Stimulated activated naive CD4-positive, alpha-beta T cell (primary cell): ENCODE data around the gene CD28.

Experiments used
- DNase-seq, 6 experiments: peaks; one replicate each; lab custom pipeline; 2025; lab: John Stamatoyannopoulos, UW

CD28 gene

DNA sequence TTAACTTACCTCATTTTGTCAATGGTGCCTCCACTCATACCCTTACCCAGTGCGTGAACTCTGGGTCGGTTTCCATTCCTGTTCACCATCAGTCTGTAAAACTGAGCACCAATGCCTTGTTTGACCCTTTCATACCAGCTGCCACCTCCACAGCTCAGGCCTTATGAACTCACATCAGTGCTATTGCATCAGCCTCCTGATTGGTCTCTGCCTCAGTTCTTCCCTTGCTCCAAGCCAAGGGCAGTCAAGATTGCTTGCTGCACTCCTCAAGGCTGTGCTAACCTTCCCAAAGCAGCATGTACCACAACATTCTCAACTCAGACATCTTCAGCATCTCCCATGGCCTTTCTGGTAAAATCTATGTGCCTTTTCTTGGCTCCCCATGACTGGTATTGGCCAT is 9.3 kb downstream of the CD28 start:
- DNase-seq, result no peak

DNA sequence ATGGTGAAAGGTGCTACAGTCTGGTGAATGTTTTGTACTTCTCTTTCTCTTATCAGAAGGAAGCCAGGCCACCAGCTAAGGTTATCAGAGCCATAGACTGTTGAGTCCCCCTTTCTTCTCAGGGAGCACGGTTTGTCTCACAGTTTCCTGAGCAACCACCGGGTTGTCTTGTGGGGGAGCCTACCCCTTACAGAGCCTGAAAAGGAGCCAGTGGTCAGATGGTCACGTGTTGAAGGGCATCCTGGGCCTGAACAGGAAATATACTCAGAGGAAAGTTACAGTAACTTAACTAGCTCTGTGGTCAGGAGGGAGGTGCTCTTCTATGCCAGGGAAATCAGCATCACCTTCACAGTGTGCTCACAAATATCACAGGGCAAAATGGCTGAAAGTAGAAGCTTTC is 11.6 kb downstream of the CD28 start:
- peak; percentile 15 to 58 (median 30) for DNase-seq

DNA sequence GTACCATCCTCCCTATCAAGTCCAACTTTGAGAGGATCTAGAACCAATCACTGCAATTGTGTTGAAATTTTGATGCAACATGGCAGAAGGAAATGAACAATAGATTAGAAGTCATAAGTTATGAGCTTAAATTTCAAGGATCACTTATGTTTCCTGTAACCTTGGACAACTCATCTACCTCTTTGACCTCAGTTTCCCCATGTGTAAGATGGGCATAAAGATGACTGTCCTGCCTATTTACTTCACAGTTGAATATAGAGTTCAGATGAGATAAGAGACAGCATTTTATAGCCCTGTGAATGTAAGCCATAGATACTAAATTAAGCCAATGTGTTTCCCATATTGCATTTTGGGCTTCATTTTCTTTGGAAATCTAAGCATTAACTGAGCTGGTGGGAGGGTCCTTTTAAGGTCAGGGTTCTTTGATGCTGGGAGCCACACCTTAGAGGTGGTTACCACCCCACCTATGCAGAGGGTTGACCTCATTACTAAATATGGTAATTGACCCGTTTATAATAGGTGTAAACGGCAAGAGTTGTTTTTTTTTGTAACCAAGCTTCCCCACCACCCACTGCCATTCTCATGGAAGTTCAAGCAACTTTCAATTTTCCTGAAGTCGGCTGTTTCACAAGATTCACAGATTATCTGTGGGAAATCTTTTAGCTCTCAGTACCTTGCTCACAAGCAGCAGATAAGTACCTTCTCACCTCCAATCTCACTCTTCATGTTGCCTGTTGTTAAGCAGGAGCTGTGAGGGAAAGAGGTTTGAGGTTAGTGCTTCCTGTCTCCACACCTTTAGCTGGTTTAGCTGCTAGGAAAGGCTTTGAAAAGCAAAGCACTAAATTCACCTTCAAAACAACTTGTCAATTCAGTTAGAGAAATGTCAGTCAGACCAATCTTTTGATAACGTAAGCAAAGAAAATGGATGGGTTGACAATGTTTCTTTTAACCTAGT is 13.3 kb downstream of the CD28 start:
- peak; percentile 8 to 84 (median 57) for DNase-seq

DNA sequence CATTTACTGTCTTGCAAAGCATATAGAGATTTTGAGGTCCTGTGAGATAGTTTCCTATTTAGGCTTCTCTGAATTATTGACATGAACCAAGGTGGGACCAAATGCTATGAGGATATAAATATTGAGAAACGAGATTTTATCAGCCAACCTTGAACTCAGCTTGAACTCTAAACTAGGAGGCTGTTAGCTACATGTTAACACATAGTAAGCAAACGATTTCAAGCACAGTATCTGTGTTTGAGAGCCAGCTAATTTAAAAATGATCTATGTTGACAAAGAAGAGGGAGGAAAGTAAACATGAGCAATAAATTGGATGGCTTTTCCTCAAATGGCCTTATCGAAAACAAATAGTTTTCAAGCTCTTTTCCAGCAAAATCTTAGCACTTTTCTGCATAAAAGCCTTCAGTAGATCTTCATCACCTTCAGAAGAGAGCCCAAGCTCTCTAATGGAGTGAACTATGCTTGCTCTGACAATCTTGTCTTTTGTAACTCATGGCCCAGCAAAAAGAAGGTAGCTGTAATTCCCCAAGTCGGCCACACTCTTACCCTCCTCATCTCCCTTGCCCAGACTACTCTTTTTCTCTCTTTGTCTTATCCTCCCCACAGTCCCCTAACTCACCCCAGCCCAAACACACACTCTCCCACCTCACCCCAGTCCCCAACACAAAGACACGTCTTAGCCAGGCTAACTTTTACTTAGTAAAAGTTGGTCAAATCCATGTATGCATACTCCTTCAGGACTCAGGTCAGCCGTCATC is 14.7 kb downstream of the CD28 start:
- DNase-seq, result no peak

DNA sequence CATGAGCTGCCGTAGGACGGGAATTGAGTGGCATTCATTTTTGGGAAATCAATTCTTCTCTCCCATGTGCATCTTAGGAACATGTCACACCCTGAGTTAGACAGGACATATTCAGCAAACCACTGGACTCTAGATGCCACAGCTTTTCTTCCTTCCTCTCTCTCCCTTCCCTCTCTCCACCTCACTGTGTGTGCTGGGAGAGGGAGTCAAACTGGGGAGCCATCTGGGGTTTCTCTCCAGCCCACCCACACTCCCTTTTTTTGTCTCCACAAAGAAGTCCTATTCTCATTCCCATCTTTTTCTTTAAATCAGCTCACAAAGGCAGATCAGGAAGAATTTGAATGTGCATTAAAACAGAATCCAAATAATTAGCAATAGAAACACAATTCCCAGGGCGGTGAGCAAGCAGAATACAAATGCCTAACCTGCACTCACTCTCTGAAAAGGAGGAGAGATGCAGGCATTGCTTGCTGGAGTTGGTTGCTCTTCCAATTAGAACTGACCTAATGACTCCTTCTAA is 15.4 kb downstream of the CD28 start:
- DNase-seq, result no peak

DNA sequence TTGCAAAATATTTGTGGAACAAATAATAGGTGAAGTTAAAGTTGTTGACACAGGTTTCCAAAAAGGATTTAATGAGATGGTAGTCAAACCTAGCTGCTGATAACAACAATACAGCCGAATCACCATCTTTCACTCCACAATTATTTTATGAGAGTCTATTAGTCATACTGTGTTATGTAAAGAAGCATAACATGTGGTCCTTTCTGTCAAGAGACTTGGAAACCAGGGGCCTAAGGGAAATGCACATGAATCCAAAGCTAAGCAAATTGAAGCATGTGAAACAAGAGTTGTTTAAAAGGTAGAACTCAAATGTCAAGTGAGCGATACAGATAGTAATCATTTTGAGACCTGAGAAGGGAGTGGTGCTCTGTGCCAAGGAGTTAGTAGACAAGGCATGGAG is 16.0 kb downstream of the CD28 start:
- no peak for DNase-seq

DNA sequence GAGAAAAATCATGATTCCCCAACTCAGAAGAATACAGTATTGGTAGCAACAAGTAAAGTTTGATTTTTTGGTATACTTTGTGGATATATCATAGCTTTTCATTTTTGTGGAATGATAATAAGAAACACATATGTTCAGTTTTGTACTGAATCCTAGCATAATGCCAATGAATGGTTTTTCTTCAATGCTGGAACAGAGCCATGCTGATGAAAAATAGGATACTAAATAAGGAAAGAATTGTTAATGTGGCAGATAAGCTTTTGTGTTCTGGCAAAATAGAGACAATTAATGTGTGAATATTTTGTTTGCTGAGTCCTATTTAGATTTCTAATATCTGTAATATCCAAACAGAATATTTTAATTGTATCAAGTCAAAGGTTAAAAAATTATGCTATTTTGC is 21.9 kb downstream of the CD28 start:
- no peak for DNase-seq

DNA sequence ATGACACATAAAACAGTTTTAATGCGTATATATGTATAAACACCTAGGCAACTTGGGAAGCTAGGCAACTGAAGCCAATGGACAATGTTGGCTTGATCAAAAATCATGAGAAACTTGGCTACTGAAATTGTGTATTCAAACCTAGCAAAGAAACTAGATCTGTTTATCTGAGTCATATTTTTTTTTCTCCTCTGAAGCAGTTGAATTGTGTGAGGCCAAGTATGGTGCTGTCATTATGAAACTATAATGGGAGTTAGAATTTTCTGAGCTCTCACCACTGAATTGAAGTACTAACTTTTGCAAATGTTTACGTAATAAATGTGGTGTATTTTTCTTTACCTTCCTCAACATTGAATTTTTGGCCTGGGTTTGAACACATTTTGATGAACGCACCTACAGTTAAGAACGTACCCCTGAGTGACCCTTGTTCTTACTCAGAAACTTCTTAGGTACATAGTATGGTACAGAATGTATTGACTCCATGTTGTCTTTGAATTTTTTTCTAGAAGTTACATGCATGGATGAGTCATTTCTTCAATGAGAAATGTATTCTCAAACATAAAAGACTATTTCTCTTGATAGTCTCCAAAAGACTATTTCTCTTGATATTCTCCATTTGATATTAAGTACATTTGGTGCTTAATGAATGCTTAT is 23.8 kb downstream of the CD28 start:
- DNase-seq, result no peak

DNA sequence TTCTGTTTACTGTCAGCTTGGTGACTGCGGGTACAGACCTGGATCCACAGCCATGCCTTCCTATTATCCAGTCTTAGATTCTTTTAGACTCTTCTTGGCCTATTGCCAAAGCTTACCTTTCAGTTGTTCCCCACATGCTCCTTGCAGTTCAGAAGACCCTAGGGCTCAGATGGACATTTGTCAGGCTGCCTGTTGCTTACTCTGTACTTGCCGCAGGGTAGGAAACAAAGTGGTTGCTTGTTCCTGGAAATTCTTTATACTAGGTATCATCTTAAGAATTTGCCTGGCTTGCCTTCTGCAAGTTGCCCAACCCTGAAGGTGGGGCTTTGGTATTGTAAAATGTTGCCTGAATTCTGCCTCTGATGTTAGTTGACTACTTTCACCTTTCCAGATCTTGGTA is 24.4 kb downstream of the CD28 start:
- no peak for DNase-seq

DNA sequence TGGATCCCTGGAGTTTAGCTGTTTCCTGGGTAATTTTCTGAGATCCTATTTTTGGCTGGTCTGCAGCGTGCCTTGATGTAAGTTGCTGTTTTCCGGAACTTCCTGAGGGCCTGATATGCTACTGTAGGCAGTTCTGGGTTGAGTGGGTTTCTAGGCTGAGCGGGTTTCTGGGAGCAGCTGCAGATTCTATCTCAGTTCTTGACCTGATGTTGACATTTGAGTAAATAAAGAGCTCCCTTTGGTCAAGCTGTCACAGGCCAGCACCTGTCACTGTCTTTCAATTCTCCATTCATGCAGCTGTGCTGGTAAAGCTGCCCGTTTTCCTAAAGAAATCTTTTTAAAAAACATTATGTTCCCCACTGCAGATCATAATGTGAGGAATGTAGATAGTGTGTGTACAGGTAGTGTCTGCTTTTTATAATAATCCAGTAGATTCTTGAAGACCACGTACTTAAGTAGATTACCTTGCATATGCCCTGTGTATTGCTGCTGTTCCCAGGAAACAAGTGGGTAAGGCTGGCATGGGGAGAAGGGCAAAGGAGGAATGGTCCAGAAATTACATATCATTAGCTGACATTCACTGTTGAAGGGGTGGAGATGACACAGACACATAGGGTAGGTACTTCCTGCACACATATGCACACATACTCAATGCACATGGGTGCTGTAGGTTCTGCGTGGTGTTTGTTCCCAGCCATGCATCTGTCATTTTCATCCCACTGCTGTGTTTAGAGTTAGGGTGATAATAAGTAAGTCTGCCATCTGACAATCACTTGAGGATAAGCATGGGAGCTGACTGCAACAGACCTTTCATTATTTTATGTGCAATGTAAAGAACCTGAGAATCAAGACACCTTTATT is 25.9 kb downstream of the CD28 start:
- no peak for DNase-seq

DNA sequence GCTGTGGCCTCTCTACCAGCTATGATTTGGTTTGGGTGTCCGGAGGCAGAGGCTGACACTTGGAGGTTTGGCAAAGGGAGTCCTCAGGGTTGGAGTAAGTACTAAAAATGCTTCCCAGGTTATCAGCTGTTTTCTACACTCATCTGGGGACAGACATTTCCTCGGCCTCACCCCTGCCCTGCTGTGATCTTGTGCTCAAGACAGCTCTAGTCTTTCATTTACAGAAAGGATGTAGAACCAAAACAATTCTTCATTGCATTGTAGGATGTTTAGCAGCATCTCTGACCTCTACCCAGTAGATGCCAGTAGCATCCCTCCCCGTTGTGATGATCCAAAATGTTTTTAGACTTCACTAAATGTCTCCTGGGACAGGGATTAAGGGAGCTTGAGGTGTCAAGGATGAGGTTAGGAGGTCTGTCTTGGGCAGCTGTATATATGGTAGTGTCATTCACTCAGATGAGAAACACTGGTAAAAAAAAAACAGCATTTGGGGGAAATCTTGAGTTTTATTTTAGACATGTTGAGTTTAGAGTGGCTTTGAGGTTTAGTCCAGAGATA is 26.6 kb downstream of the CD28 start:
- DNase-seq, result peak in 1 of 6 experiments; percentile 25

DNA sequence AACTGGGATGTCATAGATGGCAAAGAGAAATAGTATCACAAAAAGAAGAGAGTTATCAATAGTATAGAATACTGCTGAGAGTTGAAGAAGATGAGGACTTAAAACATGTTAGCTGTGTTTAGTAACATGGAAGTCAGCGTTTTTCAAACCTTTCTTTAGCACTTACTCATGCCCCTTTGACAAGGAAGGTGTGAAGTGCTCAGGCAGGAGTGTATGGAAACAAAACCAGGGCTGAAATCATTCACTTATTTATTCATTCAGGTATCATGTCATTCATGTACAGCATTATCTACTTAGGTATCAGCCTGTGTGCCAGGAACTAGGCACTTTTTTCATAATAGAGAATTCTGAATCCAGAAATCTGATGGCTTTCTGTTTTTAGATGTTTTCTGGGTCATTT is 27.2 kb downstream of the CD28 start:
- no peak for DNase-seq

DNA sequence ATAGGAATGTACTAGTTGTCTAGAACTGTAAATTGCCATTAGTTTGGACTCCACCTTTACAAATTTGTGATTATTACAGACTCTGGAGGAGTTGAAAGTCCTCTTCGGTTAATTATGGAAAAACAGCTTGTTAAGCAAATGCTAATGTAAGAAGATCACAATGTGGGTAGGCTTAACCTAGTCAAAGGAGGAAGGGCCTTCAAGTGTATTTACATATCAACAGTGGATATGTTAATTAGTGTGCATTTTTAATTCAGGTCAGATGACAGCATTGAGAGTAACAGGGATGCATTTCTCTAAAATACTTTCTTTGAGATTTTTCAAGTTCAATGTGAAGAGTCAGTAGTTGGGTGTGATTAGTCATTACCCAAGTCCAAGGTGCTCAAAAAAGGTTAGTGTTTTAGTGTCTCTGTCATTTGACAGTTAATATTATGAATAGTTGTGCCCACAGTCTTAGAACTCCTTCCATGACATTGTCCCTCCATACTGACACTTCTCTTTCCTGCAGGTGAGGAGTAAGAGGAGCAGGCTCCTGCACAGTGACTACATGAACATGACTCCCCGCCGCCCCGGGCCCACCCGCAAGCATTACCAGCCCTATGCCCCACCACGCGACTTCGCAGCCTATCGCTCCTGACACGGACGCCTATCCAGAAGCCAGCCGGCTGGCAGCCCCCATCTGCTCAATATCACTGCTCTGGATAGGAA is 28.0 kb downstream of the CD28 start:
- DNase-seq, result no peak

DNA sequence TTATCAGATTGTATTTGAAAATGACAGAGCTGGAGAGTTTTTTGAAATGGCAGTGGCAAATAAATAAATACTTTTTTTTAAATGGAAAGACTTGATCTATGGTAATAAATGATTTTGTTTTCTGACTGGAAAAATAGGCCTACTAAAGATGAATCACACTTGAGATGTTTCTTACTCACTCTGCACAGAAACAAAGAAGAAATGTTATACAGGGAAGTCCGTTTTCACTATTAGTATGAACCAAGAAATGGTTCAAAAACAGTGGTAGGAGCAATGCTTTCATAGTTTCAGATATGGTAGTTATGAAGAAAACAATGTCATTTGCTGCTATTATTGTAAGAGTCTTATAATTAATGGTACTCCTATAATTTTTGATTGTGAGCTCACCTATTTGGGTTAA is 30.9 kb downstream of the CD28 start:
- no peak for DNase-seq

DNA sequence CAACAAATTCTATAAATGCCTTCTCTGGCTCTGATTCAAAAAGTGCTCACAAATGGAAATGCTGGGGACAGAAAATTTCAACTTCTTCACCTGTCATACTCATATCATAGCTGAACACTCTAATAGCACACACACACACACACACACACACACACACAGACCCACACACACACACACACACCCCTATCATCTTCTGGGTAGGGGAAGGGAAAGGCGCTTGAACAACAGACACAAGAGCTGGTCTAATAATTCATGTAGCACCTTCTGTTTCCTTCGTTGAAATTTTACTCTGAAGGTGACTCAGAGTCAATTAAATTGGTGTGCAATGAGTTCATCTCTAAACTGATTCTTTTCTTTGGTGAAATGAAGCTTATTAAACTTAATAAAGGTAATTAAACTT is 32.9 kb downstream of the CD28 start:
- DNase-seq, result peak in 1 of 6 experiments; percentile 30

DNA sequence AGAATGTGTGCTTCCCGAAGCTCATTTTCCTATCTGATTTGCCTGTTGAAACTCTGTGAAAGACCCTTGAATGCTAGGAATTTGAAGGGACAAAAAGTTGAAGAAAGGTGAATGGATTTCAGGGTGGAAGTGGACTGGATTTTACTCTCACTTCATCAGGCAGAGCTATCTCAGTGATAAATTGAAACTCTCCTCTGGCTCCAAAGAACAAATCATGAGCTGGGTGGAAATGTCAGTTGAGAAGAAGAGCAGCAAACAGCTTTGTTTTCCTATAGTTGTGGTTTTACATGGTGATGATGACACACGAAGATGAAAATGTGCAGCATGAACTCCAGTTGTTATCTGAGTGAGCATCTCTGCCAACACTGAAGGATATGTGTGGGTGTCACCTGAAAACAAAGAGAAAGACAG is 34.4 kb downstream of the CD28 start:
- DNase-seq, result peak in 5 of 6 experiments; percentile 35 to 90 (median 84)

DNA sequence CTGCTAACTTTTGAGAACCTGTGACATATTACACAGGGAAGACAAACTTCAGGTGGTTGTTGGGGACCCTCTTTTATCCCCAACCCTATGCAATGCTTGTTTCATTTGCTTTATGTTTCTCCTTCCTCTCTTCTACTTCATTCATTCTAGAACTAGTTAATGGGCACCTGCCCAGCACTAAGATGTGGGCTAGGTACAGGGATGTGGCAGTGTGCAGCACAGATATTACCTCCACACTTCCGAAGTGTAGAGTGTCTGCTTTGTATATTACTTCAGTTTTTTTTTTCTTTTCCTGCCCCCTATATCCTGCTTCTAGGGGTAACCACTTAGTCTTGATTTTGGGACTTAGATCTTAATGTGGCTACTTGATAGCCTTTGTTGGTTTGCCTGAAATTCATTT is 35.1 kb downstream of the CD28 start:
- peak in 3 of 6 experiments; percentile 54 to 77 (median 67) for DNase-seq

DNA sequence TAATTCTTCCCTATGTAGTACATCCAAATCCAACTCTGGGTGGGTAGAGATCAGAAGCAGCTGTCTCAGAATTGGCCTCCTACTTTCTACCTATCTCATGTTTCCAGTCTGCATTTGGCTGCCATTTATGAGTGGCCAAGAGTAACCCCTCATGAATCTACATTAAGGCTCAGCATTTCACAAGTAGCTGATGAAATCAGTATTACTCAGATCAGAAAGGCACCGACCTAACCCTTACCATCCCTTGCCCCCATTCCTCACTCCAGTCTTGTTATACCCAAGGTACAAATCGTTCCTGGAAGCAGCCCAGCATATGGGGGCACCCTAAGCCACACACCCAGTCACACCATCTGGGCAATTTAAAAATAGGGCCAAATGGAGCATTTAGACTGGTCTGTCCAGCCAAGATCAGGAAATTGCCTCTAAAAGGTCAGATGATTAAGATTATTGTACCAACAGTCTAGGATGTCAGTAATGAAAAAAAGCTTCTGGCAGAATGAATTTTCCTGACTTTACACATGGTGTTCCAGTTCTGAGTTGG is 37.1 kb downstream of the CD28 start:
- DNase-seq, result no peak

DNA sequence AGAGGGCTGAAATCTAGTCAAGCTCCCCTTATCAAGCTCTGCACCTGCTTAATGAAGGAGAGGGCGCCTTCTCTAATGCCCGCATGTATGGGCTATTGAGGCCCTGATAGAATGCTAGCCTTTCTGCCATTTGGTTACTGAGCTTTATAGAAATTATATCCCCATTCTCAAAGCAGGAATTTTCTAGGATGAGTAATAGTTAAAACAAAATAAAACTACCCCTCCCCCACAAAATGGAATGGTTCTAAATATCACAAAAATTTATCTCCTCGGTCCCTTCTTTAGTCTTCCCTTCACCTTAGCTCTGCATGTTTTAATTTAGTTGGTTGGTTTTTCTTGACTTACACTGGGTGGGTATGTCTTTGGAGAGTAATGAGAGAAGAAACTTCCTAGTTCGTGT is 37.7 kb downstream of the CD28 start:
- no peak for DNase-seq

DNA sequence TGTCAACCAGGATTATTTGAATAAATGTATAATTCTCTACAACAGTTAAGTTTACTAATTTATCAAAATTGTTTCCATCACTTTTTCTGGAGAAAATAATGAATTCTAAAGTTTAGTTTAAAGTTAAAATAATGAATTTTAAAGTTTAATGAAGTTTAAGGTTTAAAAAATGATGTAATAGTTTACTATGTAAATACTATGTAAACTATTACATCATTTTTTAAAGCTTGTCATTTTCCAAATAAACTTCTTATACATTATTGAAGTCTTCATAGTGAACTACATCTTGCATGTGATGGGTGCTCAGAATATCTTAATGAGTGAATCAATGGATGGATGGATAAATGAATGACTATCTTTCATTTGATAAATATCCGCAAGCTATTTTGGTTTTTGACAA is 38.8 kb downstream of the CD28 start:
- no peak for DNase-seq
